ENCODE measurements around the gene SKIDA1.

The SKIDA1 gene

GRCh38 chr10:21519397-21519933 is 6.0 kb downstream of the SKIDA1 start:
- no peaks in the 10 kb centered on the region for H3K9me3 ChIP-seq (ENCODE audit: control insufficient read depth, insufficient read depth, low read length)
- H3K4me1 ChIP-seq (ENCODE audit: control insufficient read depth, insufficient read depth, low read length): peaks cover 44% of the 10 kb centered on the region
- H3K27me3 ChIP-seq (ENCODE audit: control insufficient read depth, insufficient read depth, low read length): peaks cover 20% of the 10 kb centered on the region
- no peaks in the 10 kb centered on the region for H3K36me3 ChIP-seq (ENCODE audit: control insufficient read depth, insufficient read depth, low read length)
- H3K9ac ChIP-seq (ENCODE audit: low read depth, low read length): no peak overlapping the region
- H3K4me3 ChIP-seq (ENCODE audit: low read depth, low read length): peak overlapping the region; percentile 66

GRCh38 chr10:21518641-21519396 is 6.7 kb downstream of the SKIDA1 start:
- no peaks in the 10 kb centered on the region for H3K36me3 ChIP-seq (ENCODE audit: control insufficient read depth, insufficient read depth, low read length)
- peaks cover 21% of the 10 kb centered on the region for H3K27me3 ChIP-seq (ENCODE audit: control insufficient read depth, insufficient read depth, low read length)
- peak overlapping the region; percentile 57 for H3K9ac ChIP-seq (ENCODE audit: low read depth, low read length)
- peak overlapping the region; percentile 66 for H3K4me3 ChIP-seq (ENCODE audit: low read depth, low read length)
- H3K4me1 ChIP-seq (ENCODE audit: control insufficient read depth, insufficient read depth, low read length): peaks cover 43% of the 10 kb centered on the region
- no peaks in the 10 kb centered on the region for H3K9me3 ChIP-seq (ENCODE audit: control insufficient read depth, insufficient read depth, low read length)

- H3K9ac ChIP-seq (ENCODE audit: low read depth, low read length): no peak overlapping the region
- H3K4me1 ChIP-seq (ENCODE audit: control insufficient read depth, insufficient read depth, low read length): peaks cover 42% of the 10 kb centered on the region
- H3K27me3 ChIP-seq (ENCODE audit: control insufficient read depth, insufficient read depth, low read length): peaks cover 21% of the 10 kb centered on the region
- H3K9me3 ChIP-seq (ENCODE audit: control insufficient read depth, insufficient read depth, low read length): no peaks in the 10 kb centered on the region
- no peaks in the 10 kb centered on the region for H3K36me3 ChIP-seq (ENCODE audit: control insufficient read depth, insufficient read depth, low read length)
- peak overlapping the region; percentile 66 for H3K4me3 ChIP-seq (ENCODE audit: low read depth, low read length)
Measured at GRCh38 chr10:21518149-21518640, 7.3 kb downstream of the SKIDA1 start.

GRCh38 chr10:21517134-21518031 is 8.1 kb downstream of the SKIDA1 start:
- Histone ChIP-seq H3K36me3 (ENCODE audit: control insufficient read depth, insufficient read depth, low read length) (no peaks in the 10 kb centered on the region), H3K27me3 (ENCODE audit: control insufficient read depth, insufficient read depth, low read length) (peaks cover 21% of the 10 kb centered on the region), H3K4me1 (ENCODE audit: control insufficient read depth, insufficient read depth, low read length) (peaks cover 42% of the 10 kb centered on the region), H3K4me3 (ENCODE audit: low read depth, low read length) (peak overlapping the region; percentile 66), H3K9me3 (ENCODE audit: control insufficient read depth, insufficient read depth, low read length) (no peaks in the 10 kb centered on the region), H3K9ac (ENCODE audit: low read depth, low read length) (peak overlapping the region; percentile 13)

GRCh38 chr10:21516242-21517131 is 9.0 kb downstream of the SKIDA1 start:
- H3K27me3 ChIP-seq (ENCODE audit: control insufficient read depth, insufficient read depth, low read length): peaks cover 21% of the 10 kb centered on the region
- peak overlapping the region; percentile 74 for H3K4me3 ChIP-seq (ENCODE audit: low read depth, low read length)

GRCh38 chr10:21515361-21516241 is 9.9 kb downstream of the SKIDA1 start:
- H3K9me3 ChIP-seq (ENCODE audit: control insufficient read depth, insufficient read depth, low read length): no peaks in the 10 kb centered on the region
- peaks cover 43% of the 10 kb centered on the region for H3K4me1 ChIP-seq (ENCODE audit: control insufficient read depth, insufficient read depth, low read length)
- peak overlapping the region; percentile 74 for H3K4me3 ChIP-seq (ENCODE audit: low read depth, low read length)
- H3K36me3 ChIP-seq (ENCODE audit: control insufficient read depth, insufficient read depth, low read length): no peaks in the 10 kb centered on the region
- no peak overlapping the region for H3K9ac ChIP-seq (ENCODE audit: low read depth, low read length)
- H3K27me3 ChIP-seq (ENCODE audit: control insufficient read depth, insufficient read depth, low read length): peaks cover 21% of the 10 kb centered on the region

More at GRCh38 chr10:21516242-21517131, 9.0 kb downstream of the SKIDA1 start:
- H3K9ac ChIP-seq (ENCODE audit: low read depth, low read length): no peak overlapping the region
- H3K4me1 ChIP-seq (ENCODE audit: control insufficient read depth, insufficient read depth, low read length): peaks cover 43% of the 10 kb centered on the region
- H3K36me3 ChIP-seq (ENCODE audit: control insufficient read depth, insufficient read depth, low read length): no peaks in the 10 kb centered on the region
- no peaks in the 10 kb centered on the region for H3K9me3 ChIP-seq (ENCODE audit: control insufficient read depth, insufficient read depth, low read length)

- Histone ChIP-seq H3K9ac (ENCODE audit: low read depth, low read length) (no peak overlapping the region), H3K9me3 (ENCODE audit: control insufficient read depth, insufficient read depth, low read length) (no peaks in the 10 kb centered on the region), H3K27me3 (ENCODE audit: control insufficient read depth, insufficient read depth, low read length) (peaks cover 18% of the 10 kb centered on the region), H3K36me3 (ENCODE audit: control insufficient read depth, insufficient read depth, low read length) (no peaks in the 10 kb centered on the region), H3K4me3 (ENCODE audit: low read depth, low read length) (peak overlapping the region; percentile 74), H3K4me1 (ENCODE audit: control insufficient read depth, insufficient read depth, low read length) (peaks cover 39% of the 10 kb centered on the region)
Measured at GRCh38 chr10:21514818-21515351, 10.6 kb downstream of the SKIDA1 start.

GRCh38 chr10:21514129-21514817 is 11.2 kb downstream of the SKIDA1 start:
- H3K4me1 ChIP-seq (ENCODE audit: control insufficient read depth, insufficient read depth, low read length): peaks cover 36% of the 10 kb centered on the region
- peak overlapping the region; percentile 28 for H3K9ac ChIP-seq (ENCODE audit: low read depth, low read length)
- peaks cover 17% of the 10 kb centered on the region for H3K27me3 ChIP-seq (ENCODE audit: control insufficient read depth, insufficient read depth, low read length)

GRCh38 chr10:21513405-21513788 is 12.1 kb downstream of the SKIDA1 start:
- Histone ChIP-seq H3K4me3 (ENCODE audit: low read depth, low read length) (peak overlapping the region; percentile 33), H3K9ac (ENCODE audit: low read depth, low read length) (no peak overlapping the region), H3K27me3 (ENCODE audit: control insufficient read depth, insufficient read depth, low read length) (peaks cover 17% of the 10 kb centered on the region), H3K4me1 (ENCODE audit: control insufficient read depth, insufficient read depth, low read length) (peaks cover 33% of the 10 kb centered on the region), H3K9me3 (ENCODE audit: control insufficient read depth, insufficient read depth, low read length) (no peaks in the 10 kb centered on the region), H3K36me3 (ENCODE audit: control insufficient read depth, insufficient read depth, low read length) (no peaks in the 10 kb centered on the region)

More at GRCh38 chr10:21514129-21514817, 11.2 kb downstream of the SKIDA1 start:
- H3K36me3 ChIP-seq (ENCODE audit: control insufficient read depth, insufficient read depth, low read length): no peaks in the 10 kb centered on the region
- no peaks in the 10 kb centered on the region for H3K9me3 ChIP-seq (ENCODE audit: control insufficient read depth, insufficient read depth, low read length)
- peak overlapping the region; percentile 74 for H3K4me3 ChIP-seq (ENCODE audit: low read depth, low read length)

Data from iPS-15b (cell line).